HepG2 (cell line): ENCODE results near the gene DYNC1LI1. TPM values are rescaled to one million over a fixed set of nuclear protein-coding genes. Genes with fewer than 3 reads are reported as not detected.

Source experiments
- CC2D1A ChIP-seq: sonication (generic); formaldehyde crosslinking; IDR thresholded peaks from 2 replicates; pipeline ENCODE4 v1.8.1; 2023; ENCODE audit warnings: mild to moderate bottlenecking, missing genetic modification reagents
- DMAP1 ChIP-seq: IDR thresholded peaks from 2 replicates; pipeline ENCODE4 v1.6.1; 2016
- EZH2 ChIP-seq: conservative IDR thresholded peaks from 2 replicates; pipeline ENCODE4 v1.6.1; 2012; ENCODE audit warnings: mild to moderate bottlenecking, low read depth, low read length, moderate library complexity
- FOSL1 ChIP-seq: sonication (generic); formaldehyde crosslinking; IDR thresholded peaks from 2 replicates; pipeline ENCODE4 v1.9.0; 2021; ENCODE audit warnings: missing genetic modification reagents, borderline replicate concordance
- FOXO1 ChIP-seq: sonication (generic); formaldehyde crosslinking; IDR thresholded peaks from 2 replicates; pipeline ENCODE4 v1.4.0; 2020; ENCODE audit warnings: missing genetic modification reagents
- GMEB2 ChIP-seq: IDR thresholded peaks from 2 replicates; pipeline ENCODE4 v1.6.1; 2016; ENCODE audit warnings: missing biosample characterization, missing genetic modification reagents, low read depth
- HCFC1 ChIP-seq: fragments of 150-350 bp; IDR thresholded peaks from 2 replicates; pipeline ENCODE4 v1.6.1; 2014; ENCODE audit warnings: low read depth, low read length
- KAT7 ChIP-seq: IDR thresholded peaks from 2 replicates; pipeline ENCODE4 v1.6.1; 2018; ENCODE audit warnings: borderline replicate concordance, missing compliant biosample characterization
- MNT ChIP-seq: fragments of 450-650 bp; IDR thresholded peaks from 2 replicates; pipeline ENCODE4 v1.6.1; 2016
- NFE2L1 ChIP-seq: sonication (generic); formaldehyde crosslinking; IDR thresholded peaks from 2 replicates; pipeline ENCODE4 v1.4.0; 2020; ENCODE audit warnings: missing genetic modification reagents, mild to moderate bottlenecking, borderline replicate concordance
- NRL ChIP-seq: sonication (generic); formaldehyde crosslinking; IDR thresholded peaks from 2 replicates; pipeline ENCODE4 v1.5.0; 2020; ENCODE audit warnings: missing genetic modification reagents, mild to moderate bottlenecking, moderate library complexity, borderline replicate concordance
- POGZ ChIP-seq: sonication (generic); formaldehyde crosslinking; IDR thresholded peaks from 2 replicates; pipeline ENCODE4 v1.4.0; 2020; ENCODE audit warnings: mild to moderate bottlenecking, missing genetic modification reagents
- POLR2AphosphoS5 ChIP-seq: IDR thresholded peaks from 2 replicates; pipeline ENCODE4 v1.6.1; 2012; ENCODE audit warnings: low read depth, low read length
- RAD51 ChIP-seq: fragments of 450-650 bp; IDR thresholded peaks from 2 replicates; pipeline ENCODE4 v1.6.1; 2016; ENCODE audit warnings: borderline replicate concordance
- SIN3A ChIP-seq: IDR thresholded peaks from 2 replicates; pipeline ENCODE4 v1.6.1; 2011; ENCODE audit warnings: low read depth, mild to moderate bottlenecking, control low read depth, low read length, borderline replicate concordance
- SMC3 ChIP-seq: IDR thresholded peaks from 2 replicates; pipeline ENCODE4 v1.6.1; 2011; ENCODE audit warnings: low read length, improper control_type of control experiment
- ZBTB8A ChIP-seq: sonication (generic); formaldehyde crosslinking; IDR thresholded peaks from 2 replicates; pipeline ENCODE4 v1.4.0; 2020; ENCODE audit warnings: mild to moderate bottlenecking, low read depth, missing genetic modification reagents, borderline replicate concordance
- ZC3H4 ChIP-seq: sonication (generic); formaldehyde crosslinking; IDR thresholded peaks from 2 replicates; pipeline ENCODE4 v1.4.0; 2020; ENCODE audit warnings: missing genetic modification reagents, borderline replicate concordance
- ZNF232 ChIP-seq: sonication (generic); formaldehyde crosslinking; IDR thresholded peaks from 2 replicates; pipeline ENCODE4 v1.4.0; 2020; ENCODE audit warnings: missing genetic modification reagents, borderline replicate concordance
- ZNF235 ChIP-seq: sonication (generic); formaldehyde crosslinking; IDR thresholded peaks from 2 replicates; pipeline ENCODE4 v1.8.1; 2023; ENCODE audit warnings: mild to moderate bottlenecking, missing genetic modification reagents, borderline replicate concordance
- ZNF251 ChIP-seq: sonication (generic); formaldehyde crosslinking; IDR thresholded peaks from 2 replicates; pipeline ENCODE4 v1.9.0; 2021; ENCODE audit warnings: mild to moderate bottlenecking, missing genetic modification reagents
- ZNF430 ChIP-seq: sonication (generic); formaldehyde crosslinking; IDR thresholded peaks from 2 replicates; pipeline ENCODE4 v1.9.0; 2021; ENCODE audit warnings: mild to moderate bottlenecking, missing genetic modification reagents
- ZNF552 ChIP-seq: sonication (generic); formaldehyde crosslinking; IDR thresholded peaks from 2 replicates; pipeline ENCODE4 v1.9.0; 2022; ENCODE audit warnings: missing genetic modification reagents, mild to moderate bottlenecking, borderline replicate concordance
- ZNF652 ChIP-seq: IDR thresholded peaks from 2 replicates; pipeline ENCODE4 v1.6.1; 2016; ENCODE audit warnings: low read depth, borderline replicate concordance
- ZNF773 ChIP-seq: sonication (generic); formaldehyde crosslinking; IDR thresholded peaks from 2 replicates; pipeline ENCODE4 v1.4.0; 2020; ENCODE audit warnings: missing genetic modification reagents, borderline replicate concordance
- polyA plus RNA-seq, 8 experiments: library from polyadenylated mRNA; depleted of rRNA in 3 of 8; stranded (reverse) in 7 of 8; unstranded in 1 of 8; fragments of >200 nt; fragmentation: Illumina TruSeq in 4 of 8; extraction: Trizol in 4 of 8; gene quantifications; 2 replicates each; pipeline versions ENCODE4 v1.2.1 to v1.2.3, GENCODE V29; 2011 to 2016; ENCODE audit warnings: low read depth in 4 of 8, missing spikeins in 1 of 8, mixed read lengths in 1 of 8; ENCODE audit not compliant: insufficient read depth in 1 of 8
- total RNA-seq, 5 experiments: library from RNA; depleted of rRNA; stranded (reverse); fragments of >200 nt; fragmentation: Illumina TruSeq; extraction: Trizol; gene quantifications; 2 replicates each; pipeline ENCODE4 v1.2.3, GENCODE V29; 2016; ENCODE audit warnings: low read depth in 1 of 5
- TF ChIP-seq, protein P1 (sequence below): sonication (generic); formaldehyde crosslinking; conservative IDR thresholded peaks from 2 replicates; pipeline ENCODE4 v1.4.0; 2020; ENCODE audit warnings: missing genetic modification reagents
- TF ChIP-seq, protein P2 (sequence below): sonication (generic); formaldehyde crosslinking; IDR thresholded peaks from 2 replicates; pipeline ENCODE4 v1.4.0; 2020; ENCODE audit warnings: mild to moderate bottlenecking, missing genetic modification reagents

DYNC1LI1 gene
- total and polyA plus RNA-seq, 2 of the 13 experiments (the other 11 are each of a cell fraction or from before 2014, with no cell fraction given): 13.4 to 37.1 TPM

GRCh38 chr3:32570421-32571191 is at the start of gene DYNC1LI1 (continued):
- TF ChIP-seq, protein P1, sequence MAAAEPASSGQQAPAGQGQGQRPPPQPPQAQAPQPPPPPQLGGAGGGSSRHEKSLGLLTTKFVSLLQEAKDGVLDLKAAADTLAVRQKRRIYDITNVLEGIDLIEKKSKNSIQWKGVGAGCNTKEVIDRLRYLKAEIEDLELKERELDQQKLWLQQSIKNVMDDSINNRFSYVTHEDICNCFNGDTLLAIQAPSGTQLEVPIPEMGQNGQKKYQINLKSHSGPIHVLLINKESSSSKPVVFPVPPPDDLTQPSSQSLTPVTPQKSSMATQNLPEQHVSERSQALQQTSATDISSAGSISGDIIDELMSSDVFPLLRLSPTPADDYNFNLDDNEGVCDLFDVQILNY (CRISPR knock-in tag): 0 out of 2 replicates have a peak, but pooled peaks have one; percentile 59
- TF ChIP-seq ZNF235 (CRISPR knock-in tag) (peak; percentile 77; the same call in 1 of the 2 replicates), POGZ (CRISPR knock-in tag) (peak; percentile 42; the same call in 1 of the 2 replicates), FOXO1 (CRISPR knock-in tag) (no peak), DMAP1 (CRISPR knock-in tag) (peak; percentile 62), HCFC1 (0 out of 2 replicates have a peak, but pooled peaks have one; percentile 7), SMC3 (no peak), ZNF652 (CRISPR knock-in tag) (no peak), NRL (CRISPR knock-in tag) (no peak), ZNF773 (CRISPR knock-in tag) (peak; percentile 47; the same call in 1 of the 2 replicates), RAD51 (no peak), FOSL1 (no peak), EZH2 (no peak), ZNF251 (no peak), ZNF232 (peak; percentile 25; the same call in 1 of the 2 replicates), ZBTB8A (CRISPR knock-in tag) (no peak), KAT7 (CRISPR knock-in tag) (no peak), NFE2L1 (CRISPR knock-in tag) (peak; percentile 97), POLR2AphosphoS5 (peak; percentile 75), ZC3H4 (CRISPR knock-in tag) (no peak), ZNF552 (CRISPR knock-in tag) (no peak), SIN3A (peak; percentile 43; the same call in 1 of the 2 replicates), ZNF430 (CRISPR knock-in tag) (peak; percentile 85), GMEB2 (CRISPR knock-in tag) (no peak), CC2D1A (CRISPR knock-in tag) (no peak), MNT (no peak)
- TF ChIP-seq, protein P2, sequence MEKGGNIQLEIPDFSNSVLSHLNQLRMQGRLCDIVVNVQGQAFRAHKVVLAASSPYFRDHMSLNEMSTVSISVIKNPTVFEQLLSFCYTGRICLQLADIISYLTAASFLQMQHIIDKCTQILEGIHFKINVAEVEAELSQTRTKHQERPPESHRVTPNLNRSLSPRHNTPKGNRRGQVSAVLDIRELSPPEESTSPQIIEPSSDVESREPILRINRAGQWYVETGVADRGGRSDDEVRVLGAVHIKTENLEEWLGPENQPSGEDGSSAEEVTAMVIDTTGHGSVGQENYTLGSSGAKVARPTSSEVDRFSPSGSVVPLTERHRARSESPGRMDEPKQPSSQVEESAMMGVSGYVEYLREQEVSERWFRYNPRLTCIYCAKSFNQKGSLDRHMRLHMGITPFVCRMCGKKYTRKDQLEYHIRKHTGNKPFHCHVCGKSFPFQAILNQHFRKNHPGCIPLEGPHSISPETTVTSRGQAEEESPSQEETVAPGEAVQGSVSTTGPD (CRISPR knock-in tag): no peak
